H1 (cell line): ENCODE results near the gene IL1R1. TPM values are rescaled to one million over a fixed set of nuclear protein-coding genes. Genes with fewer than 3 reads are reported as not detected.

Source experiments
- EZH2 ChIP-seq: fragments of 200-600 bp; sonication (generic); IDR thresholded peaks from 2 replicates; pipeline ENCODE4 v1.7.1; 2012; ENCODE audit warnings: low read depth, mild to moderate bottlenecking, moderate library complexity, low read length, inconsistent platforms; ENCODE audit not compliant: severe bottlenecking
- JUN ChIP-seq: IDR thresholded peaks from 2 replicates; pipeline ENCODE4 v1.6.1; 2011; ENCODE audit warnings: low read depth, mild to moderate bottlenecking, improper control_type of control experiment, low read length
- SAP30 ChIP-seq: fragments of 300-600 bp; sonication (generic); IDR thresholded peaks from 2 replicates; pipeline ENCODE4 v1.7.1; 2012; ENCODE audit warnings: low read length, moderate library complexity, mild to moderate bottlenecking, inconsistent platforms; ENCODE audit not compliant: insufficient read depth, insufficient replicate concordance
- SIN3A ChIP-seq, 2 experiments: IDR thresholded peaks in 1 of 2; conservative IDR thresholded peaks in 1 of 2; 2 replicates each; pipeline ENCODE4 v1.6.1; 2011 to 2012; ENCODE audit warnings: low read length in 2 of 2, improper control_type of control experiment in 1 of 2, low read depth in 1 of 2, mild to moderate bottlenecking in 1 of 2
- TEAD4 ChIP-seq: IDR thresholded peaks from 2 replicates; pipeline ENCODE4 v1.6.1; 2012; ENCODE audit warnings: low read depth, low read length, inconsistent platforms, mixed read lengths
- polyA plus RNA-seq, 7 experiments: library from polyadenylated mRNA; depleted of rRNA in 3 of 7; stranded (reverse) in 5 of 7; unstranded in 2 of 7; fragments of >200 nt in 5 of 7; fragments of 200-250 nt in 2 of 7; gene quantifications; 1 replicate in 5 of 7; 2 replicates in 1 of 7; 4 replicates in 1 of 7; pipeline versions ENCODE4 v1.2.1 to v1.2.3, GENCODE V29; 2011 to 2013; ENCODE audit warnings: missing spikeins in 2 of 7, mixed read lengths in 2 of 7
- total RNA-seq: library from RNA; stranded (reverse); fragmentation: NEBNext Ultra II Directional; extraction: Animal tissue kit (Norgen Biotek cat#: 25700); gene quantifications from 2 replicates; pipeline ENCODE4 v1.2.1, GENCODE V29; 2021

IL1R1 gene
- total and polyA plus RNA-seq, 2 of the 8 experiments (the other 6 are each of a cell fraction or from before 2014, with no cell fraction given): 0.34 to 0.47 TPM

GRCh38 chr2:102171946-102172345, 29.4 kb downstream of the IL1R1 start (continued):
- TF ChIP-seq SAP30 (no peak), JUN (no peak), EZH2 (no peak), SIN3A (conservative IDR thresholded peaks at IDR 0.05 in 1 of 2, IDR thresholded peaks at IDR 0.05 in 1 of 2; ENCODE audit: low read depth in 1 of 2, low read length in 2 of 2) (no peak), TEAD4 (no peak)
